NCI-H2029 (cell line): ENCODE results near the gene STRIP2.
"Not testable (repeated sequence)": the region's sequence is repeated elsewhere in the genome, so short reads cannot be mapped to it uniquely, and the experiment has no call there.

Experiments used
- DNase-seq: peaks from one replicate; lab custom pipeline; 2025; lab: John Stamatoyannopoulos, UW

Gene STRIP2

GRCh38 chr7:129453510-129454248 is 19.4 kb downstream of the STRIP2 start:
- no peak for DNase-seq

GRCh38 chr7:129454249-129454551 is 20.0 kb downstream of the STRIP2 start:
- DNase-seq = no peak

- no peak for DNase-seq
Observed at GRCh38 chr7:129456421-129456820, 22.2 kb downstream of the STRIP2 start.

GRCh38 chr7:129457101-129457500 is 22.9 kb downstream of the STRIP2 start:
- DNase-seq = no peak

DNA sequence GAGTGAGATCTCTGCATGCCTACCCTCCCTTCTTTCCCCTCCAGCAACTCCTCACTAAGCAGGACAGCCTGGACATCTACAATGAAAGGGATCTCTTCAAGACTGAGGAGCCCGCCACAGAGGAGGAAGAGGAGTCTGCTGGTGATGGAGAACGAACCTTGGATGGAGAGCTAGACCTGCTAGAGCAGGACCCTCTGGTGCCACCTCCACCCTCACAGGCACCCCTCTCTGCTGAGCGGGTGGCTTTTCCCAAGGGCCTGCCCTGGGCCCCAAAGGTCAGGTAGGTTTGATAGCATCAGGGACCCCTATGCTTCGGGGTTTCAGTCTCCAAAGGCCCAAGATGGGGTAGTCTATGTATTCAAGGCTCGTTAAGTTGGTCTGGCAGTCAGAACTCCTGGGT is 23.9 kb downstream of the STRIP2 start:
- no peak for DNase-seq

DNA sequence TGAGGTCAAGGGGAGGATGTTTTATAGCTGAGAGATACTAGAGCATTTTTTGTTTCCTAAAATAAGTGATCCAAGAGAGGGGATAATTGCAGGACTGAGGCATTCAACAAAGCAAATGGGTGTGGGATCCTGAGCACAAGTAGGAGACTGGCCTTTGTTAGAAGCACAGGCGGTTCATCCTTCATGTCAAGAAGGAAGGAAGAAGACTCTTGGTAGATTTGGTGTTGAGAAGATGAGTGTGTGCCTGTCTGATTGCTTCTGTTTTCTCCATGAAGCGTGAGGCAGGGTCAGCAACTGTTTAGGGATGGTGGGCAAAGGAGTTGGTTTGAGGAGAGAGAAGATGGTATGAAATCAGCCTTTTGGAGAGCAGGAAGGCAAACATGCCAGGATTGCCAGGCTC is 27.6 kb downstream of the STRIP2 start:
- DNase-seq = no peak

- DNase-seq = no peak
Observed at GRCh38 chr7:129462420-129462819, 28.2 kb downstream of the STRIP2 start.

- no peak for DNase-seq
Observed at GRCh38 chr7:129464194-129464593, 30.0 kb downstream of the STRIP2 start.

- DNase-seq = no peak
Observed at GRCh38 chr7:129465080-129465479, 30.8 kb downstream of the STRIP2 start.

GRCh38 chr7:129466796-129467195 is 32.6 kb downstream of the STRIP2 start:
- DNase-seq = no peak

DNA sequence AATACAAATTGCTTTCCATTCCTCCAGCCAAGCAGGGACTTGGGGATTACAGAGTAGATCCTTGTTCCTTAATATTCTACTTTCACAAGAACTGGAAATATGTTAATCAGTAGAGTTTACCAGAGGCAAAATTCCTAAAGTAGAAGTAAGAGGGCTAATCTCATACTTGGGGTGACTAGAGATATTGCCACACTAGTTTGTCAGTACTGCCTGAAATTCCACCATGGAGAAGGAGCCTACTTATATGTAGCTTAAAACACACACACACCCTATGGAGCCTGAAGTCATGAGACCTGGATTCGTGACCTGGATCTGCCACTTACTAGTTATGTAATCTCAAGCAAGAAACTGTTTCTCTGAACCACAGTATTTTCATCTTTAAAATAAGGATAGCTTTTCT is 33.9 kb downstream of the STRIP2 start:
- DNase-seq = no peak

- DNase-seq = no peak
Observed at GRCh38 chr7:129468547-129468946, 34.3 kb downstream of the STRIP2 start.

- no peak for DNase-seq
Observed at GRCh38 chr7:129469930-129470329, 35.7 kb downstream of the STRIP2 start.

DNA sequence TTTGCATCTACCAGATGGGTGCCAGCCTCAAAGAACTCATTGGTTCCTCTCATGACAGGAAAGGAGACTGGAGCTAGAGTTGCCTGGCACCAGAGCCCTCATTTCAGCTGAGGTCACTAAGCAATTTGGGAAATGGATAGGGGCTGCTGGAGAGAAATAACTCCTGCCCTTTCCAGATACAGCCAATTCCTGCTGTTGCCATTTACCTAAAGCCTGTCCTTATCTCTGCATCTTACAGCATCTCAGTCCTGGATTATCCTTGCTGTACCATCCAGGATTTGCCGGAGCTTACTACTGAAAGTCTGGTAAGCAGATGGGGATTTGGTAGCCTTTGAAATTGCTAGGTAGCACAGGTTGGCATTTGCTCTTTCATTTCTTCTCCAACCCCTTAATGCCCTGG is 36.2 kb downstream of the STRIP2 start:
- DNase-seq = no peak

- no peak for DNase-seq
Observed at GRCh38 chr7:129471402-129471827, 37.2 kb downstream of the STRIP2 start.

DNA sequence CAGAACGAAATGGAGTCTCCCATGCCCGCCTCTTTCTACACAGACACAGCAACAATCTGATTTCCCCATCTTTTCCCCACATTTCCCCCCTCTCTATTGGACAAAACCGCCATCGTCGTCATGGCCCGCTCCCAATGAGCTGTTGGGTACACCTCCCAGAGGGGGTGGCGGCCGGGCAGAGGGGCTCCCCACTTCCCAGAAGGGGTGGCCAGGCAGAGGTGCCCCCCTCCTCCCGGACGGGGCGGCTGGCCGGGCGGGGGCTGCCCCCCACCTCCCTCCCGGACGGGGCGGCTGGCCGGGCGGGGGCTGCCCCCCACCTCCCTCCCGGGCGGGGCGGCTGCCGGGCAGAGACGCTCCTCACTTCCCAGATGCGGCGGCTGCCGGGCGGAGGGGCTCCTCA is 41.7 kb downstream of the STRIP2 start:
- not testable (repeated sequence) for DNase-seq

DNA sequence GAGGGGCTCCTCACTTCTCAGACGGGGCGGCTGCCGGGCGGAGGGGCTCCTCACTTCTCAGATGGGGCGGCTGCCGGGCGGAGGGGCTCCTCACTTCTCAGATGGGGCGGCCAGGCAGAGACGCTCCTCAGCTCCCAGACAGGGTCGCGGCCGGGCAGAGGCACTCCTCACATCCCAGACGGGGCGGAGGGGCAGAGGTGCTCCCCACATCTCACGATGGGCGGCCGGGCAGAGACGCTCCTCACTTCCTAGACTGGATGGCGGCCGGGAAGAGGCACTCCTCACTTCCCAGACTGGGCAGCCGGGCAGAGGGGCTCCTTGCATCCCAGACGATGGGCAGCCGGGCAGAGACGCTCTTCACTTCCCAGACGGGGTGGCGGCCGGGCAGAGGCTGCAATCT is 42.2 kb downstream of the STRIP2 start:
- DNase-seq = not testable (repeated sequence)

DNA sequence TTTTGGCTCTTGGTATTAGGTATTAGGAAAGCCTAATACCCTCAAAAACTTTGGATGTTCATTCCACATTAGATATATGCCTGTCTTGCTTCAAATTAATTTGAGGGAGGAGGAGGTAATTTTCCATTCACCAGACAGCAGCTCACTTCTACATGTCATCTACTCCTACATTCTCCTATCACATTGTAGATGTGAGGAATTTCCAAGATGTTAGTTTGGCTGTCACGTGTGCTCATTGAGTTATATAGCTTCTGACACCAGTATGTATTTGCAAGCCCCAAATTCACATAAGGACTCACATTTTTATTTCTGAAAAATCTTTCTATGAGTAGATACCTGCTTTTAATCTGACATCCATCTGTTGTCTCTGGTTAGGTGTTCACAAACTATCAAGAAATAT is 45.6 kb downstream of the STRIP2 start:
- DNase-seq = no peak

GRCh38 chr7:129480674-129481363 is 46.6 kb downstream of the STRIP2 start:
- no peak for DNase-seq

DNA sequence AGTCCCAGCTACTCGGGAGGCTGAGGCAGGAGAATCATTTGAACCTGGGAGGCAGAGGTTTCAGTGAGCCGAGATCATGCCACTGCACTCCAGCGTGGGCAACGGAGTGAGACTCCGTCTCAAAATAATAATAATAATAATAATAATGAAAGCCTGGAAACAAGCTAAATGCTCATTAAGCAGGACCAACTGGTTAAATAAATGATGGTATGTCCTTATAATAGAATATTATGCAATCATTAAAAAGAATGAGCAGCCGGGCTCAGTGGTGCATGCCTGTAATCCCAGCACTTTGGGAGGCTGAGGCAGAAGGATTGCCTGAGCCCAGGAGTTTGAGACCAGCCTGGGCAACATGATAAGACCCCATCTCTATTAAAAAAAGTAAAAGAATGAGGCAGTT is 47.1 kb downstream of the STRIP2 start:
- not testable (repeated sequence) for DNase-seq

DNA sequence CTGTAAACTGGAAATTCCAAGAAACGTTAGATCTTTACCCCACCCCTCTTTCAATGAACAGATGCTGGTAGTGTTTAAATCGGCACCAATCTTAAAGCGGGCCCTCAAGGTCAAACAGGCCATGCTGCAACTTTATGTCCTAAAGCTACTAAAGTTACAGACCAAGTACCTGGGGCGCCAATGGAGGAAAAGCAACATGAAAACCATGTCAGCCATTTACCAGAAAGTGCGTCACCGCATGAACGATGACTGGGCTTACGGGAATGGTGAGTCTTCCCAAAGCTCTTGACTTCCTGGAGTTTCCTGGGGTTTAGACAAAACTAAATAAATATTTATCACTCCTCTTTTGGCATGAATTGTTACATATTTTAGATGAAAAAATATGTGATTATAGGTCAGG is 48.5 kb downstream of the STRIP2 start:
- DNase-seq = no peak

DNA sequence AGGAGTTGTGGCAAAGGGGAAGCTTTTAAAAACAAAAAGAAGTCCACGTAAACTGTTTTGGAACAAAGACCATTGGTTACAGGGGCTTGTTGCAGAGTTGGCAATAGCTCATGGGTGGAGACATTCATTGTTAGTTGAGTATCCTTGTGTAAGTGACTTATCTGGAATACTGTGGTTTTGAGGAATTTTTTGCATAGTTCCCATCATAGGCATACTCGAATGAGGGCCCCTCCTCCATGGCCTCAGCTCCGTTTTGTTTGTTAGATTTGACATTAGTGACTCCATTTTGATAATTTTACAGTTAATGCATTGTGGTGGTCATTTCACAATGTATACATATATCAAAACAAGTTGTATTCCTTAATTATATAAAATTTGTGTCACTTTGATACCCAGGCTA is 55.3 kb downstream of the STRIP2 start:
- no peak for DNase-seq

DNA sequence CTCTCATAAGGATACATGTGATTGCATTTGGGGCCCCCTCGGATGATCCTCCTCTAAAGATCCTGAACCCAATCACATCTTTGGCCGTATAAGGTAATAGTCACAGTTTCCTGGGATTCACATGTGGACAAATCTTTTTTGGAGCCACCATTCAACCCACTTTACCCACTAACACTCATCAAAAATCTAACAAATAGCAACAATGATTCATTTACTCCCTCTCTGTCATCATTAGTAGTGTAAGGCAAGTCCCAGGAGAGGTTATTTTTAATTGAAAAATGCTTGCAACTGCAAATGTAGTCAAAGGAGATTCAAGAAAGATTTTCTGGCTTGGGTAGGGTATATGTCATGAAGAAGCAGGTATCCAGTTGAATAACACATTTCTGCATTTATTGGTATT is 58.2 kb downstream of the STRIP2 start:
- no peak for DNase-seq

GRCh38 chr7:129493555-129493954 is 59.3 kb downstream of the STRIP2 start:
- no peak for DNase-seq
